Measurements from ENCODE around the gene CPAMD8.

Gene CPAMD8

GRCh38 chr19:16868423-16869130 lies 158.0 kb downstream of the CPAMD8 start:
- DNase-seq, result no peak

GRCh38 chr19:16867211-16867610 lies 159.4 kb downstream of the CPAMD8 start:
- DNase-seq, result no peak

- DNase-seq, result no peak
Observed at GRCh38 chr19:16862826-16863415, 163.7 kb downstream of the CPAMD8 start.

- no peak for DNase-seq
Observed at GRCh38 chr19:16861834-16862233, 164.8 kb downstream of the CPAMD8 start.

- DNase-seq, result no peak
Observed at GRCh38 chr19:16861011-16861410, 165.6 kb downstream of the CPAMD8 start.

GRCh38 chr19:16860118-16860517 lies 166.5 kb downstream of the CPAMD8 start:
- DNase-seq, result no peak

- no peak for DNase-seq
Observed at GRCh38 chr19:16859626-16860025, 167.0 kb downstream of the CPAMD8 start.

GRCh38 chr19:16856091-16856490 lies 170.5 kb downstream of the CPAMD8 start:
- no peak for DNase-seq

- no peak for DNase-seq
Observed at GRCh38 chr19:16853066-16853465, 173.5 kb downstream of the CPAMD8 start.

- no peak for DNase-seq
Observed at GRCh38 chr19:16851031-16851712, 175.4 kb downstream of the CPAMD8 start.

- no peak for DNase-seq
Observed at GRCh38 chr19:16850133-16850532, 176.5 kb downstream of the CPAMD8 start.

GRCh38 chr19:16849168-16849567 lies 177.4 kb downstream of the CPAMD8 start:
- no peak for DNase-seq

GRCh38 chr19:16847430-16847829 lies 179.2 kb downstream of the CPAMD8 start:
- DNase-seq, result no peak

- DNase-seq, result no peak
Observed at GRCh38 chr19:16846901-16847300, 179.7 kb downstream of the CPAMD8 start.

Measured in activated naive CD4-positive, alpha-beta T cell treated with Interleukin-2 at 50 U/mL for 16 hours (primary cell).